Left colon (tissue), 2 donors: Measurements from ENCODE around the gene NPPA. TPM values are rescaled to one million over a fixed set of nuclear protein-coding genes. Genes with fewer than 3 reads are reported as not detected.
"Not testable (repeated sequence)": the region's sequence is repeated elsewhere in the genome, so short reads cannot be mapped to it uniquely, and the experiment has no call there.

Experiments
- ATAC-seq: fragments of 200-7000 bp; cut with Tn5 transposase; one replicate; pipeline ENCODE4 v1.9.1; 2020; ENCODE audit warnings: mild to moderate bottlenecking, moderate library complexity
- DNase-seq, 2 donors: peaks; one replicate each; pipeline ENCODE4 v3.0.0-alpha.2; 2020
- intact Hi-C, 2 donors: fragments of 100-400 bp; cut with DNase I in 1 of 2; cut with micrococcal nuclease in 1 of 2; formaldehyde crosslinking; loops; one replicate each; pipeline versions ENCODE4 v1.11.2 to v1.14.0; 2022; cut with DNase I, micrococcal nuclease
- long read RNA-seq: library from polyadenylated mRNA; unstranded; transcript quantifications from one replicate; pipeline ENCODE4 v2.0.0, GENCODE V29; 2021
- total RNA-seq, 2 donors: library from RNA; stranded (reverse); fragmentation: NEBNext Ultra II Directional; extraction: Animal tissue kit (Norgen Biotek cat#: 25700); gene quantifications; one replicate each; pipeline ENCODE4 v1.2.1, GENCODE V29; 2021
- donor health status: DM: no; HTN: no; CAD: no.
- donor health status: DM: yes; HTN: yes; CAD: no.

NPPA gene
- not detected for total RNA-seq
- long read RNA-seq, partial matches to known transcripts: 0 of 2 reads
- long read RNA-seq, other reads (novel, unspliced or antisense): 2 of 2 reads

DNA sequence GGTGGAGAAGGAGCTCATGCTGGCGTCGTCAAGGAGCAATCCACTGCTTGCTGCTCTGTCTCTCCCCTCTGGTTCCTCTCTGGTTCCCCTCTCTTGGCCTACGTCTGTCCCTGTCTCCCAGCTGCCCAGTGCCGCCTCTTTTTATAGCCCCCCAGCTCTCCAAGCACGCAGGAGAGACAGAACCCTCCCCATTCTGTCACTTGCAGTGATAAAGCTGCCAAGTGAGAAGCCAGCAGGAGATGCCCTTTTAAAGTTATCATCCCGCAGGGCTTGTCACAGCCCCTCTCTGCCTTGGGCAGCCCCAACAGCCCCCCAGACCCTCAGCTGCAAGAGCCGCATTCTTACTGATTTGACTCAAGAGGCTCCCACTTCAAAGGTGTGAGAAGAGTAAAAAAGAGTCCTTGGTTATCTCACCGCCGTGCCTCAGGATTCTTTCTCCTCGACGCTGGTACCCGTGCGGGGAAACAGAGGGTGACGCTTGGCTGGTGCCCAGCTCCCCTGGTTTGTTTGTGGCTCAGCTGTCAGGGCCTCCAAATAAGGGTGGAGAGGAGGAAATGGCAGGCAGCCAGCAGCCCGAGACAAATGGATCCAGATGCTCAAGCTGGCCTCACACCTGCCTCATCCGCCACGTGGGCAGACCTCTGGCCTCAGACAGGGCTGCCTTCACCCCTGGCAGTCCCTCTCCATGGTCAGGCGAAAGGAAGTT lies at the start of gene NPPA:
NPPA (minus strand) TSS at position 117 of the 706 bp plus-strand sequence; CDS start at position 18, 99 bp downstream.
- ATAC-seq: peak; percentile 26
- no peak for DNase-seq
- intact Hi-C loops: no loop called here

DNA sequence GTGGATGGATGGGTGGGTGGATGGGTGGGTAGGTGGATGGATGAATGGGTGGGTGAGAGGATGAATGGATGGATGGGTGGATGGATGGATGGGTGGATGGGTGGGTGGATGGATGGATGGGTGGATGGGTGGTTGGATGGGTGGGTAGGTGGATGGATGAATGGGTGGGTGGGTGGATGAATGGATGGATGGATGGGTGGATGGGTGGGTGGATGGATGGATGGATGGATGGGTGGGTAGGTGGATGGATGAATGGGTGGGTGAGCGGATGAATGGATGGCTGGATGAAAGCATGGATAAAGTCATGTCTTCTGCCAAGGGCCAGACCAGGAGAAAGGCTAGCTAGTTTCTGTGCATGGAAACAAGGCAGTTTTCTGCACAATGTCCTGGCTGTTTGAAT lies 46.9 kb upstream of the NPPA start:
- intact Hi-C loops: loop anchor here in 1 of 2 donors (10.0 kb wide), 1 partner anchor 60 kb away; no protein-coding TSS in a partner anchor
- DNase-seq, ATAC-seq: not testable (repeated sequence)

DNA sequence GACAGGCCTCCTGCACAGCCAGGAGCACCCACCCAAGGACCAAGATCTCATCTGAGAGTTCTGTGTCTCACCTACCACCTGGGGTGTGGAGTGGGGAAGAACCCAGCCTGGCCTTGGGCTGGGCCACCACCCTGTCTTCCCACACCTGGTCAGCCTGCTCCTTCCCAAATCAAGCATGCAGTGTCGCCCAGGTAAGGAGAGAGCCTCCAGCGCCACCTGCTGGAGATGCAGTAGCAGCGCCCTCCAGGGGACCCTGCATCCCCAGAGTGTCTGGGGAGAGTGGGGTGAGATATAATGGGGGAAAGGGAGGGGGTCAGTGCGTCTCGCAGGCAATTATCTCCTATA lies 46.3 kb upstream of the NPPA start:
- DNase-seq: peak; percentile 49 to 59
- intact Hi-C loops: loop anchor here in 1 of 2 donors (10.0 kb wide), 1 partner anchor 59 kb away; no protein-coding TSS in a partner anchor
- peak; percentile 93 for ATAC-seq

DNA sequence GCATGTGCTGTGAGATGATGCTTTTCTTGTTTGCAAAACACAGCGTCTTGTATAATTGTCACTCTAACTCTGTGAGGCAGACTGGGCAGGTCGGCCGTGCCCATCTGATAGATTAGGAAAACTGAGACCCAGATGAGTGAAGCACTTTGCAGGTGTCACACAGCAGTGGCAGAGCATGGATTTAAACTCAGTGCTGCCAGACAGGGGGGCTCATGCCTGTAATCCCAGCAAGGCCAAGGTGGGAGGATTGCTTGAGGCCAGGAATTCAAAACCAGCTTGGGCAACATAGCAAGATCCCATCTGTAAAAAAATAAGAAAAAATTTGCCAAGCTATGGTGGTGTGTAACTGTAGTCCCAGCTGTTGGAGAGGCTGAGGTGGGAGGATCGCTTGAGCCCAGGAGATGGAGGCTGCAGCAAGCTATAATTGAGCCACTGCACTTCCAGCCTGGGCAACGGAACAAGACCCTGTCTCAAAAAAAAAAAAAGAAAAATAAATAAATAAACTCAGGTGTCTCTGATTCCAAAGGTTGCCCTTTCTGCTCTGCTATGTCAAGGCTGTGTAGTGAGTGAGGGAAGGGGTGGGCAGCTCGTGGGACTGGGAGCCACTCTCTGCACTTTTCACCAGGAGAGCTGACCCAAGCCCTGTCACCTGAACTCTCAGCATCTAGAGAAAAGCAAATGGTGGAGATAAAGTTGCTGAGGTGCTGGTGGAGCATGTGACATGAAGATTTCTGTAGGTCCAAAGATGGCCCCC lies 44.0 kb upstream of the NPPA start:
- intact Hi-C loops: loop anchor here in 1 of 2 donors (10.0 kb wide), 1 partner anchor 57 kb away; no protein-coding TSS in a partner anchor
- ATAC-seq (no peak), DNase-seq (no peak)

DNA sequence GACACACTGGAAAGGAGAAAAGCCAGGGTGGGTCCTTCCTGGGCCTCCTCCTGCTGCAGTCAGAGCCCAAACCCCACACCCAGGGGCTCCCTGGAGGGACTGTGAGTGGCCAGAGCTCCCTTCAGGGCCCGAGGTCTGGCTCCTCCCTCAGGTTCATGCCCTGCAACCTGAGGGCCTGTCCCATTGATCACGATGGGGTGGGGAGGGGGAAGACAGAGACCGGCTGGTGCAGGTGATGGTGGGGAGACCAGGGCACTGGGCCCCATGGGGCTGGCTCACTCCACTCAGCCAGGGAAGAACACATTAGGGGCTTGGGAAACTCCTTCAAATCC lies 41.3 kb upstream of the NPPA start:
- DNase-seq (no peak), ATAC-seq (no peak)

DNA sequence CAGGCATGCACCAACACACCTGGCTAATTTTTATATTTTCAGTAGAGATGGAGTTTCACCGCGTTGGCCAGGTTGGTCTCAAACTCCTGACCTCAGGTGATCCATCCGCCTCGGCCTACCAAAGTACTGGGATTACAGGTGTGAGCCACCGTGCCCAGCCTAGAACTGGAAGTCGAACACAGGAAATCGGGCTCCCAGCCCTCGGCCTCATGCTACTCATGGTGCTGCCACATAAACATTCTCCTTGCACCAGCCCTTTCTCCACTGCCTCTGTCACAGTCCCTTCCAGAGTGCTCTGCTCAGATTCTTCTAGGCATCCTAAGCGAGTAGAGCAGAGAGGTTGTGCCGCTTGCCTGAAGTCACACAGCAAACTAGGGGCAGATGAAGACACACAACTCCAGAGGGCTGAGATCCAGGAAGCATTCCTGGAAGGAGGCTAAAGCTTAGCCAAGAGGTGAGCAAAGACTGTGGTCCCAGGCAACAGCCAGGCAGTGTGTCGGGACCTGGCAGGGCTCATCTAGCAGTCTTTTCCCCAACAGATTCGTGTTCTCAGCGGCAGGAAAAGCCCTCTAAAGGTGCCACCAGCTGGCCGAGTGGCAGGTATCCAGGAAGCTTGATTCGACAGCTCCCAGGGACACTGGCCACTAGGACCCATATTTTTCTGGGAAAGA lies 40.8 kb upstream of the NPPA start:
- intact Hi-C loops: no loop called here
- ATAC-seq: no peak
- DNase-seq: no peak

More for the DNA sequence above, 41.3 kb upstream of the NPPA start:
- intact Hi-C loops: no loop called here

DNA sequence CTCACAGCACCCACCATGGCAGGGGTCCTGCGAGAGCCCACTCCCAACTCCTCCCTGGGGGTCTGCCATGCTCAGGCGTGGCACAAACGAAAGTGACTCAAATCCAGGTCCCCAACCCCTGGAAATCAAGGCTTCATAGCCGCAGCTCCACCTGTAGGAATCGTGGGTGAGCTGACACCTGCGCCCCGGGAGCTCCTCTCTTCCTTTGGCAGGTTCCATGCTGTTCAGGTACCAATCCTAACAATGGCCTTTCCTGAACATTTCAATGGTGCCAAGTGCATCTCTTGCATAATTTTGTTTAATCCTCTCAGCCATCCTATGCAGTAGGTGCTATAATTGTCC lies 40.1 kb upstream of the NPPA start:
- DNase-seq (no peak), ATAC-seq (no peak)
- intact Hi-C loops: no loop called here

DNA sequence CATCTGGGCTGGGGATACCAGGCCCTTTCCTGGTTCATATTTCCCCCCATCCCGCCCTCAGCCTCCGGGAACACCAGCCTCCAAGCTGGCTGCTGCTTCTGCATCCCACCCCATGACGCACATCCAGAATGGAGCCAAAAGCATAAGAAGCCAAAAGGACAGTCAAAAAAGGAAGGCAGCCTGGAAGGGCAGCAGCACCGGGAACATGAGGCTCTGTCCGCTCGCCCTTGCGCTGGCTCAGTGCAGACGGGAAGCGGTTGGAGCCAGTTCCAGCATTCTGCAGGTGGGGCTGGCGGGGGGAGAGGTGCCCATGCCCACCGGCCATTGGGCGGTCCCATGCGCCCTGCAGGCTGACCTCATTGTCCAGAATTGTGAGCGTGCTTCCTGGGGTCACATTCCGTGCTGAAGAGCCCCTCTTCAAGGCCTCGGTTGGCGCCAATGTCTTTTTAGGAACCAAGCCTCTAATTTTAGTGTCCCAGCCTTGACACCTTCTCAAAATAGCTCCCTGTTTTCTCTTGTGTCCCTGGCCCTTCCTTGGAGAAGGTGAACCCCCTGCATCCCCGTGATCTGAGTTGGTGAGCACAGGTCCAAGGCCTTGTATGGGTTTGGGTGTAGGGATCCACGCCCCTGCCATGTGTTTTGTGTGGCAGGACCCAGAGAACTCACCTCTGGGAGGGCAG lies 39.5 kb upstream of the NPPA start:
- no peak for DNase-seq
- intact Hi-C loops: no loop called here
- no peak for ATAC-seq

DNA sequence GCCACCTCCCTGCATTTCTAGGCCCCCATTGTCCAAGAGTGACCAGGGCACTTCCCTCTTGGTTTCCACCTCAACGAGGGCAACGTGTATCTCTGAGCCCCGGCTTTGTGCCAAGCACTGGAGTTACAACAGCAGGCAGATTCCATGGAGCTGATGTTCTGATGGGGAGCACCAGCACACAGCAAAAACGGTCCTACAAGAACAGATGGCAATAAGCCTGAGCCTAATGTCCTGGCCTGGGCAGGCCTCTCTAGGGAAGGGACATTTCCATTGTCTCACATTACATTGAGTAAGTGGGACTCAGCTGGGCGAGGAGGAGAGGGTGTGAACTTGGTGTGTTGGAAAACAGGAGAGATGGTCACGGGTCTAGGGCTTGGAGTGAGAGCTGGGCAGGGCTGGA lies 38.3 kb upstream of the NPPA start:
- ATAC-seq (no peak), DNase-seq (no peak)
- intact Hi-C loops: no loop called here

DNA sequence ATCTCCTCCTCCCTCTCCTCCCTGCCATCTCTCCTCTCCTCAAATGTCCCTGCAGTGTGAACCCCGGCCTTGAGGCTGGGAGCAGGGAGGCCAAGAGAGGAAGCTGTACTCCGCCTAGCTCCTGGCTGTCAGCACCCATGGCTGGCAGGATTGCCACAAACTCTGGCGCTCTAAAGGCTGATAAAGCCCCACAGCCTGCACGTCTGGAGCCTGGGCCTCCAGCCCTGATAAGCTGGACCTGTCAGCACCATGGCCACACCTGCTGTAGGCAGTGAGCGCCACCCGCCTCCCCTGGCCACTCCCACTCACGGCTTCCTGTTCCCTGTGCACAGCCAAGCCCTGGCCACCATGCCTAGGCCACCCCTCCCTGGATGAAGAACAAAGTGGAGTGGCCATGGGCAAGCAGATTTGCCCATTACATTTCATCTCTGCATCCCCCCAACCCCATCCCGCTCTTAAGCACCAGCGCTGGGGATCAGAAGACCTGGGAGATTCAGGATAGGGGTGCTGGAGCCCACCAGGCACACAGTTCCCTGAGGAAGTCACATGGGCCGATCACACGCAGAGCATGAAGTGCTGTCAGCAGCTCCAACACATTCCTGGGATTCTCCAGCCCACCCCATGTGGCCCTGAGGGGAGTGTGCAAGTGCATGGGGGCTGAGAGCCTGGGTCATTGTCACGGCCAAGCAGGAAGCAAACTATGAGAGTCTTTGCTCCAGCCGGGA lies 35.4 kb upstream of the NPPA start:
- intact Hi-C loops: no loop called here
- DNase-seq: peak; percentile 55 to 75

DNA sequence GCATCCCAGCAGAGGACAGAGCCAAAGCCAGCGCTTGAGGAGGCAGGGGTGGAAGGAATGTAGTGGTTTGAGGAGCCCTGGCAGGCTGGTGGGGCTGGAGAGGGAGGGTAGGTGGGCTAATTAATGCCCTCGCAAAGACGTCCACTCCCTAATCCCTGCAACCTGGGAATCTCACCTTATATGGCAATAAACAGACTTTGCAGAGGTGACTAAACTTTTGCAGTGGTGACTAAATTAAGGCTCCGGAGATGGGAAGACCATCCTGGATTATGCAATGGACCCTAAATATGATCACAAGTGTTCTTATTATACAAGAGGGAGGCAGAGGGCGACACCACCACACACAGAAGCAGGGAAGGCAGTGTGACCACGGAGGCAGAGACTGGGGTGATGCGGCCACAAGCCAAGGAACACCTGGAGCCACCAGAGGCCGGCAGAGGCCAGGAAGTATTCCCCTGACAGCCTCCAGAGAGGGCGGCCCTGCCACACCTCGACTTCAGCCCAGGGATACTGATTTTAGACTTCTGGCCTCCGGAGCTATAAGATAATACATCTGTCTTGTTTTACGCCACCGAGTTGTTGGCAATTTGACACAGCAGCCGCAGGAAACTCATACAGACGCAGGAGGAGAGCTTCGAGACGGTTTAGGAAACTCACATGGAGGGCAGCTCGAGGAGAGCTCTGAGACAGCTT lies 34.3 kb upstream of the NPPA start:
- no peak for ATAC-seq
- intact Hi-C loops: no loop called here
- no peak for DNase-seq

More for the DNA sequence above, 35.4 kb upstream of the NPPA start:
- peak; percentile 100 for ATAC-seq

DNA sequence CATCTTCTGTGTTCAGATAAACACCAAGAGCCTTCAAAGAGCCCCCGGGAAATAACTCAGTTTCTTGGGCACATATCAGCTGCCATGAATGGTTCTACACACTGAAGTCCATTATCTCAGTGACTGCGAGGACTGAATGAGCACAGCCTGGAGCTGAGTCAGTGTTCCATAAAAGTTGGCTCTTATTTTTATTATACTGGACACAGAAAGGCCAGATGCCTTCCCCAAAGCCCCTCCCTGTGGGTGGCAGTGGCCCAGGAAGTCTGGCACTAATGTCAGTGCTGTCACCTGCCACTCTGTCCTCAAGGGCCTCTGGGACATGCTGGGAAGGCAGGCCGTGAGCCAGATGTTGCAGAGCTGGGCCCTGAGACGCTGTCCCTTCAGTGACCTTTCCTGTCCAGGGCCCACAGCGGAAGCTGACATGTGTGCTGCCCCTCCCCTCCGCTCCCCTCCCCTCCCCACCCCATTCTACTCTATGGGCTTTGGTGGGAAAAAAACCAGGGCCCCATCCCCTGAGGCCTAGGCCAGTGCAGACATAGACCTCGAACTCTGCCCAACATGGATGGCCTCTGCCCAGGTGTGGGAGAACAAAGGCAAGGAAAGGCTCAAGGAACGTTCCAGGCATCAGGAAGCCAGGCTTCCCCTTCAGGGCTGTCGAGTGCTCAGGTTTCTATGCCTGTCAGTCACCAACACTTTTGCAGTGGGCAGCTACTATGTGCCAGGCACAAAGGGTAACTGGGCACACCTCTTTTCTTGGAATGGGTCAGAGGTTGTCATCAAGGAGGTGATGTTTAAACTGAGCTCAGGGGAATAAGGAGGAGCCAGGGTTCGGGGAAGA lies 33.5 kb upstream of the NPPA start:
- DNase-seq (no peak), ATAC-seq (no peak)
- intact Hi-C loops: no loop called here

DNA sequence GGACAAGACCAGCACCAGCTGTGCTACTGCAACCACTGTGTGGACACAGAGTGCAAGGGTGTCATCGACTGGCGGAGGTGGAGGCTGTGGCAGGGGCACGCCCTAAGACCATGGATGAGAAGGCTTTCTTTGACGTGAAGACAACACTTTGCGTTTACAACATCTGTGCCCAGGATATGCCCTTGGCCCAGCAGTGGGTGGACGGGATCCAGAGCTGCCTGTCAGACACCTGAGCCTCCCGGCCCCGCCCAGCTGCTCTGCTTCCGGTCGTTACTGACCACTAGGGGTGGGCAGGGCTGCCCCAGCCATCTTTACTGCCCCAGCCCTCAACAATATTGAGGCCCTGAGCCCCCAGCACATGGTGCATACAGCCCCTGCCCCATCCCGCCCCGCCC lies 32.6 kb upstream of the NPPA start:
- no peak for ATAC-seq
- intact Hi-C loops: no loop called here
- DNase-seq: no peak

DNA sequence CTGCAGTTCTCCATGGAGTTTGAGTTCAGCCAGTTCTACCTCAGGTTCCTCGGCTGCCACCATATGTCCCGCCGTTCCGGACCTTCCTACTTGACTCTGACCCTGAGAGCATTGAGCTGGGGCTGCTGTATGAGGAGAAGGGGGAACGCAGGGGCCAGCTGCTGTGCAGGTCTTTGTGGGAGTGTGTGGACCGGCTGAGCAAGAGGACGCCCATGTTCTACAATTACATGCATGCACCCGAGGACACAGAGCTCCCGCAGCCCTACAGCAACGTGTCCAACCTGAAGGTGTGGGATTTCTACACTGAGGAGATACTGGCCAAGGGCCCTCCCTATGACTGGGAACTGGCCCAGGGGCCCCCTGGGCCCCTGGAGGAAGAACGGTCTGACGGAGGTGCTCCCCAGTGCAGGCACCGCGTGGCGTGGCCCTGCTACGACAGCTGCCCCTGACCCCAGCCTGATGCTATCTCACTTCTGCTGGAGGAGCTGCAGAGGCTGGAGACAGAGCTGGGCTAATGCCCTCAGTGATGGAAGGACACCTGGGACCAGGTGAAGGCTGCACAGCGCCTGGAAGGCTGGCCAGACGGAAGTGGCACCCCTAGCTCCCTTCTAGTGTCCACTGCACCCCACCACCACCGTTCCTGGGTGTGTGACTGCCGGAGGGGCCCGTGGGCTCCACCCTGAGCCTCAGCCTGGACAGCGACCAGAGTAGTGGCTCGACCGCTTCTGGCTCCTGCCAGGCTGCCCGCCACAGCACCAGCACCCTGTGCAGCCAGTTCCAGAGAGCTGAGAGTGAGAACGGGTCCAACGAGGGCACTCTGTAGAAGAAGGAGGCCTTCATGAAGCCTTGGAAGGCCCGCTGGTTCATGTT lies 32.0 kb upstream of the NPPA start:
- intact Hi-C loops: no loop called here
- ATAC-seq (no peak), DNase-seq (no peak)

DNA sequence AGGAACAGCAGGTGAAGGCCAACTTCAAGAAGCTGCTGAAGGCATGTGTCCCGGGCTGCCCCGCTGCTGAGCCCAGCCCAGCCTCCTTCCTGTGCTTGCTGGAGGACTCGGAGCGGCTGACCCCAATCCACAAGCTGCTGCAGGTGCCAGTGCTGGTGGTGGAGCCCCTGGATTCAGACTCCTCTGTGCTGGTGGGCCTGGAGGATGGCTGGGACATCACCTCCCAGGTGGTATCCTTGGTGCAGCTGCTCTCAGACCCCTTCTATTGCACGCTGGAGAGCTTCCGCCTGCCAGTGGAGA lies 31.3 kb upstream of the NPPA start:
- ATAC-seq (no peak), DNase-seq (no peak)
- intact Hi-C loops: no loop called here

DNA sequence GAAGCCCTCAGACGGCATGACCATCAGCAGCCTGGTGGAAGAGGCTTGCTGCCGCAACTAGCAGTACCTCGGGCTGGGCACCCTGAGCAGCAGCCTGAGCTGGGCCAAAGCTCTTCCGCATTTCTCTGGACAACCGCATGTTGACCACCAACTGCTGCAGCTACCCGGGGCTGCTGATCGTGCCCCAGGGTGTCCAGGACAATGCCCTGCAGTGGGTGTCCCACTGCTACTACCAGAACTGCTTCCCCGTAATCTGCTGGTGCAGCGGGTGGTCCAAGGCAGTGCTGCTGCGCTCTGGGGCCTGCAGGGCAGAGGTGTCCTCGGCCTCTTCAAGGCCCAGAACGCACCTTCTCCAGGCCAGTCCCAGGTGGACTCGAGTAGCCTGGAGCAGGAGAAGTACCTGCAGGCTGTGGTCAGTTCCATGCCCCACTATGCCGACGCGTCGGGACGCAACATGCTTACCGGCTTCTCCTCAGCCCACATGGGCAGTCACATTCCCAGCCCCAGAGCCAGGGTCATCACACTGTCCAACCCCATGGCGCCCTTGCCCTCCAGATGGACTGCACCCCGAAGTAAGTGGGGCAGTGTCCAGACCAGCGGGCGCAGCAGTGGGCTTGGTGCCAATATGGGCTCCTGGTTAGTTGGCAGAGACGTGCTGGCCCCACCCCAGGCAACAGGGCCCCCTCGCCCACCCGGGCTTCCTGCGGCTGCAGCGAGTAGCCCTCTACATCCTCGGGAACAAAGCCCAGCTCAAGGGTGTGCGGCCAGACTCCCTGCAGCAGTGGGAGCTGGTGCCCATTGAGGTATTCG lies 30.7 kb upstream of the NPPA start:
- DNase-seq (no peak), ATAC-seq (no peak)
- intact Hi-C loops: no loop called here
